SK-N-SH treated with all-trans-retinoic acid at 6 μM for 48 hours (cell line): ENCODE data around the gene ZFP90.

Experiments used
- ATAC-seq: fragments of 200-7000 bp; cut with Tn5 transposase; 3 replicates; pipeline ENCODE4 v1.9.1; 2020; ENCODE audit warnings: mild to moderate bottlenecking, moderate library complexity
- ARNTL ChIP-seq: fragments of 450-650 bp; formaldehyde crosslinking; IDR thresholded peaks from 2 replicates; pipeline ENCODE4 v1.5.0; 2020; ENCODE audit warnings: low read depth, mild to moderate bottlenecking, moderate library complexity, borderline replicate concordance
- BACH2 ChIP-seq: fragments of 250-450 bp; sonication (Bioruptor Pico); IDR thresholded peaks from 2 replicates; pipeline ENCODE4 v1.9.0; 2021; ENCODE audit warnings: mild to moderate bottlenecking, borderline replicate concordance
- CREB5 ChIP-seq: fragments of 250-450 bp; sonication (Bioruptor Pico); IDR thresholded peaks from 2 replicates; pipeline ENCODE4 v1.5.1; 2020; ENCODE audit warnings: low read depth, mild to moderate bottlenecking, moderate library complexity
- CSDC2 ChIP-seq: fragments of 250-450 bp; sonication (Bioruptor Pico); IDR thresholded peaks from 2 replicates; pipeline ENCODE4 v1.5.0; 2020; ENCODE audit warnings: mild to moderate bottlenecking, moderate library complexity
- CSRNP3 ChIP-seq: fragments of 250-450 bp; sonication (Bioruptor Pico); IDR thresholded peaks from 2 replicates; pipeline ENCODE4 v1.5.1; 2021; ENCODE audit warnings: mild to moderate bottlenecking, moderate library complexity
- GLIS3 ChIP-seq: fragments of 250-450 bp; sonication (Bioruptor Pico); IDR thresholded peaks from 2 replicates; pipeline ENCODE4 v1.5.0; 2020; ENCODE audit warnings: mild to moderate bottlenecking, moderate library complexity
- PATZ1 ChIP-seq: fragments of 250-450 bp; sonication (Bioruptor Pico); IDR thresholded peaks from 2 replicates; pipeline ENCODE4 v1.8.0; 2020; ENCODE audit warnings: mild to moderate bottlenecking, moderate library complexity, borderline replicate concordance
- POU6F1 ChIP-seq: fragments of 250-450 bp; sonication (Bioruptor Pico); IDR thresholded peaks from 2 replicates; pipeline ENCODE4 v1.8.0; 2021; ENCODE audit warnings: low read depth, mild to moderate bottlenecking, moderate library complexity, borderline replicate concordance
- TCF4 ChIP-seq: fragments of 250-450 bp; sonication (Bioruptor Pico); IDR thresholded peaks from 2 replicates; pipeline ENCODE4 v1.8.0; 2021; ENCODE audit warnings: mild to moderate bottlenecking, moderate library complexity, borderline replicate concordance
- ZFP3 ChIP-seq: fragments of 250-450 bp; sonication (Bioruptor Pico); IDR thresholded peaks from 2 replicates; pipeline ENCODE4 v1.5.0; 2020; ENCODE audit warnings: mild to moderate bottlenecking, moderate library complexity
- ZFP30 ChIP-seq: fragments of 450-650 bp; formaldehyde crosslinking; IDR thresholded peaks from 2 replicates; pipeline ENCODE4 v1.5.0; 2022; ENCODE audit warnings: mild to moderate bottlenecking, moderate library complexity
- ZNF565 ChIP-seq: fragments of 450-650 bp; formaldehyde crosslinking; conservative IDR thresholded peaks from 2 replicates; pipeline ENCODE4 v1.5.0; 2020; ENCODE audit warnings: low read depth, mild to moderate bottlenecking, moderate library complexity

Gene ZFP90

GRCh38 chr16:68617734-68618133 is 78.6 kb downstream of the ZFP90 start:
- ATAC-seq: no peak
- no peak for TF ChIP-seq TCF4
- TF ChIP-seq PATZ1 (CRISPR knock-in tag): no peak
- no peak for TF ChIP-seq ZFP3 (CRISPR knock-in tag)
- no peak for TF ChIP-seq ZFP30 (CRISPR knock-in tag)
- no peak for TF ChIP-seq CSDC2 (CRISPR knock-in tag)
- no peak for TF ChIP-seq CREB5 (CRISPR knock-in tag)
- TF ChIP-seq GLIS3 (CRISPR knock-in tag): no peak
- TF ChIP-seq CSRNP3 (CRISPR knock-in tag): no peak
- no peak for TF ChIP-seq BACH2
- no peak for TF ChIP-seq POU6F1 (CRISPR knock-in tag)
- no peak for TF ChIP-seq ARNTL (CRISPR knock-in tag)
- no peak for TF ChIP-seq ZNF565
